Esophagus muscularis mucosa (tissue), 4 donors: ENCODE measurements around the gene BTRC.

ENCODE experiments used
- EP300 ChIP-seq: sonication (generic); formaldehyde crosslinking; IDR thresholded peaks from one replicate; pipeline ENCODE4 v1.6.1; 2017; ENCODE audit warnings: antibody characterized with exemption
- POLR2A ChIP-seq: fragments of 450-650 bp; IDR thresholded peaks from one replicate; pipeline ENCODE4 v1.6.1; 2017; ENCODE audit warnings: antibody characterized with exemption, moderate library complexity, mild to moderate bottlenecking, low read depth
- POLR2AphosphoS5 ChIP-seq, 2 donors: sonication (generic); formaldehyde crosslinking; IDR thresholded peaks; one replicate each; pipeline ENCODE4 v1.6.1; 2017; ENCODE audit warnings: antibody characterized with exemption in 2 of 2
- TF ChIP-seq, protein P1 (sequence below), 3 experiments: fragments of 200-600 bp in 2 of 3; fragments of 450-650 bp in 1 of 3; sonication (generic) in 2 of 3; IDR thresholded peaks; one replicate each; pipeline ENCODE4 v1.5.1; 2017 to 2019; ENCODE audit warnings: antibody characterized with exemption in 3 of 3, mild to moderate bottlenecking in 2 of 3, moderate library complexity in 1 of 3

DNA sequence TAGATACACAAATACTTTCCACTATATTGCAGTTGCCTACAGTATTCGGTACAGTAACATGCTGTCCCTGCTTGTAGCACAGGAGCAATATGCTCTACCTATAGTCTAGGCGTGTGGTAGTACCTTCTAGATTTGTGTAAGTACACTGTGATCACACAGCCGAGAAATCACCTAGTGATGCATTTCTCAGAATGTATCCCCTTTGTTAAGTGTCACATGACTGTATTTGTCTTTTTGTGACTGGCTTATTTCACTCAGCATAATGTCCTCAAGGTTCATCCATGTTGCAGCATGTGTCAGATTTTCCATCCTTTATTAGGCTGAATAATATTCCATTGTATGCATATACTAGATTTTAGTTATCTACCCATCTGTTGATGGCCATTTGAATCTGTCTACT is 61.9 kb downstream of the BTRC start:
- TF ChIP-seq, protein P1, sequence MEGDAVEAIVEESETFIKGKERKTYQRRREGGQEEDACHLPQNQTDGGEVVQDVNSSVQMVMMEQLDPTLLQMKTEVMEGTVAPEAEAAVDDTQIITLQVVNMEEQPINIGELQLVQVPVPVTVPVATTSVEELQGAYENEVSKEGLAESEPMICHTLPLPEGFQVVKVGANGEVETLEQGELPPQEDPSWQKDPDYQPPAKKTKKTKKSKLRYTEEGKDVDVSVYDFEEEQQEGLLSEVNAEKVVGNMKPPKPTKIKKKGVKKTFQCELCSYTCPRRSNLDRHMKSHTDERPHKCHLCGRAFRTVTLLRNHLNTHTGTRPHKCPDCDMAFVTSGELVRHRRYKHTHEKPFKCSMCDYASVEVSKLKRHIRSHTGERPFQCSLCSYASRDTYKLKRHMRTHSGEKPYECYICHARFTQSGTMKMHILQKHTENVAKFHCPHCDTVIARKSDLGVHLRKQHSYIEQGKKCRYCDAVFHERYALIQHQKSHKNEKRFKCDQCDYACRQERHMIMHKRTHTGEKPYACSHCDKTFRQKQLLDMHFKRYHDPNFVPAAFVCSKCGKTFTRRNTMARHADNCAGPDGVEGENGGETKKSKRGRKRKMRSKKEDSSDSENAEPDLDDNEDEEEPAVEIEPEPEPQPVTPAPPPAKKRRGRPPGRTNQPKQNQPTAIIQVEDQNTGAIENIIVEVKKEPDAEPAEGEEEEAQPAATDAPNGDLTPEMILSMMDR (IDR thresholded peaks at IDR 0.05): no peak
- TF ChIP-seq POLR2AphosphoS5 (IDR thresholded peaks at IDR 0.05): no peak
- TF ChIP-seq POLR2A: no peak
- no peak for TF ChIP-seq EP300
